Astrocyte of the spinal cord (primary cell): Measurements from ENCODE around the gene RNASEH1.

Source experiments
- DNase-seq: peaks from one replicate; pipeline ENCODE4 v3.0.0; 2011; ENCODE audit warnings: low read depth, low spot score
- H3K4me3 ChIP-seq: 2 replicates; pipeline ENCODE4 v1.5.1; 2011; ENCODE audit warnings: low read depth, mild to moderate bottlenecking, low read length, moderate library complexity
- in situ Hi-C: cut with HindIII; loops from 2 replicates; pipeline ENCODE4 v1.10.0; 2017; ENCODE audit warnings: low sequenced_read_pairs
- TF ChIP-seq, protein P1 (sequence below): IDR thresholded peaks from 2 replicates; pipeline ENCODE4 v1.5.1; 2012; ENCODE audit warnings: low read depth, mild to moderate bottlenecking, low read length, inconsistent platforms

RNASEH1 gene

DNA sequence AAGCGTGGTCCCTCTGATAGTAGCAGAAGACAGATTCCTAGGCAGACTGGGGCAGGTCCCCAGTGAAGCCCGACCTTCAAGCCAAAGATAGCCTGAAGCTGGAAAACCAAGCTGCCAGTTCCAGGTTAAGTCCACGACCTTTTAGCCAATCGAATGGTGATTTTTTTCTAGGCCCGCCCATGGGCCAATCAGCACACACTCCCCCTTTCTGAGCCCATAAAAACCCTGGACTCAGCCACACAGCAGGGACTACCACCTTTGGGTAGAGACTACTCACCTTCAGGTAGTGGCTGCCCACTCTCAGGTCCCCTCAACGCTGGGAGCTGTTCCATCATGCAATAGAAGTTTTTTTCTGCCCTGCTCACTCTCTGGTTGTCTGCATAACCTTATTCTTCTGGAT, 24.3 kb downstream of the RNASEH1 start:
- in situ Hi-C loops: no loop called here
- no peak for DNase-seq
- no peak overlapping the region for H3K4me3 ChIP-seq
- TF ChIP-seq, protein P1, sequence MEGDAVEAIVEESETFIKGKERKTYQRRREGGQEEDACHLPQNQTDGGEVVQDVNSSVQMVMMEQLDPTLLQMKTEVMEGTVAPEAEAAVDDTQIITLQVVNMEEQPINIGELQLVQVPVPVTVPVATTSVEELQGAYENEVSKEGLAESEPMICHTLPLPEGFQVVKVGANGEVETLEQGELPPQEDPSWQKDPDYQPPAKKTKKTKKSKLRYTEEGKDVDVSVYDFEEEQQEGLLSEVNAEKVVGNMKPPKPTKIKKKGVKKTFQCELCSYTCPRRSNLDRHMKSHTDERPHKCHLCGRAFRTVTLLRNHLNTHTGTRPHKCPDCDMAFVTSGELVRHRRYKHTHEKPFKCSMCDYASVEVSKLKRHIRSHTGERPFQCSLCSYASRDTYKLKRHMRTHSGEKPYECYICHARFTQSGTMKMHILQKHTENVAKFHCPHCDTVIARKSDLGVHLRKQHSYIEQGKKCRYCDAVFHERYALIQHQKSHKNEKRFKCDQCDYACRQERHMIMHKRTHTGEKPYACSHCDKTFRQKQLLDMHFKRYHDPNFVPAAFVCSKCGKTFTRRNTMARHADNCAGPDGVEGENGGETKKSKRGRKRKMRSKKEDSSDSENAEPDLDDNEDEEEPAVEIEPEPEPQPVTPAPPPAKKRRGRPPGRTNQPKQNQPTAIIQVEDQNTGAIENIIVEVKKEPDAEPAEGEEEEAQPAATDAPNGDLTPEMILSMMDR: no peak

DNA sequence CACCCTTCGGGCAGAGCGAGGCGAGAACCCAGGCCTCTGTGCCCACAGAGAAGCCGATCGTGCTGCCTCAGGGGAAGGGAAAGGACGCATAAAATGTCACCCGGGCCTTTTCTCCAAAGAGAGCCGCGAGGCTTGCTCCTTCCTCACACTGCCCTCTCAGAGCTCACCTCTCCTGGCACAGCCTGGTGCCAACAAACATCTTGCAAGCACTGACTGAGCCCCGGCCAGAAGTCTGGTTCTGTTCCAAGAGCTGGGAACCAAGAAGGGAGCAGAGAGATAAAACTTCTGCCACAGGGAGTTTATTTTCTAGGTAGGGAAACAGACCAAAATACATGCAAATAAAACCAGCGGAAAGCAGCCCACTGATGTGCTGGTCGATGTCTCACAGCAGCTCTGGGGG, 25.2 kb downstream of the RNASEH1 start:
- in situ Hi-C loops: no loop called here
- H3K4me3 ChIP-seq: no peak overlapping the region
- DNase-seq: no peak
- TF ChIP-seq, protein P1: no peak

DNA sequence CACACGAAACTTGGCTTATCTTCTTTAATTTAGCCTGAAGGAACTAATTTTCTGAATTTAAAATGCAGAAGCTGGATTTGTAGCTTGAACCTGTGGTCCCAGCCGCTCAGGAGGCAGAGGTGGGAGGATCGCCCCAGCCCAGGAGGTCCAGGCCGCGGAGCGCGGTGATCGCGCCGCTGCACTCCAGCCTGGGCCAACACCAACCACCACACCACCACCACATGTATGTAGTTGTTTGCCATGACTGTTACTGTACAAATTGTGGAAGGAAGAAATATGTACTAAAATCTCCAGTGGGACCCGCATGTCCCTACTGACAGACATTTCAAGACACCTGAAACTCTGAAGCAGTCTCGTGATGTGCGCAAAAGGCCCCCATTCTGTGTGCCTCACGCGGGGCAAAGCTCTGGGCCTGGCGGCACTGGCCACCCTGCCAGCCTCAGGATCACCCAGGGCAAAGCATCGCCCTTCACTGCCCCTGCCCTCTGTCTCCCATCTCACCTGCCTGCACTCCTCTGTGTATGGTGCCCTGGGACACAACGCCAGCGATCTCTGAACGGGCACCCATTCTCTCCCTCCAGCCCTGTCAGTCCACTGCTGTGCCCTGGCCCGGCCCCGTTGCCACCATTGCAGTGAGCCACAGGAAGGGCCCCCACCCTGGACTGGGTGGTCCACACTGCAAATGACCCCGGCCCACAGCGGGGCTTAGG, 28.7 kb downstream of the RNASEH1 start:
- H3K4me3 ChIP-seq: no peak overlapping the region
- TF ChIP-seq, protein P1: no peak
- in situ Hi-C loops: no loop called here
- DNase-seq: no peak

DNA sequence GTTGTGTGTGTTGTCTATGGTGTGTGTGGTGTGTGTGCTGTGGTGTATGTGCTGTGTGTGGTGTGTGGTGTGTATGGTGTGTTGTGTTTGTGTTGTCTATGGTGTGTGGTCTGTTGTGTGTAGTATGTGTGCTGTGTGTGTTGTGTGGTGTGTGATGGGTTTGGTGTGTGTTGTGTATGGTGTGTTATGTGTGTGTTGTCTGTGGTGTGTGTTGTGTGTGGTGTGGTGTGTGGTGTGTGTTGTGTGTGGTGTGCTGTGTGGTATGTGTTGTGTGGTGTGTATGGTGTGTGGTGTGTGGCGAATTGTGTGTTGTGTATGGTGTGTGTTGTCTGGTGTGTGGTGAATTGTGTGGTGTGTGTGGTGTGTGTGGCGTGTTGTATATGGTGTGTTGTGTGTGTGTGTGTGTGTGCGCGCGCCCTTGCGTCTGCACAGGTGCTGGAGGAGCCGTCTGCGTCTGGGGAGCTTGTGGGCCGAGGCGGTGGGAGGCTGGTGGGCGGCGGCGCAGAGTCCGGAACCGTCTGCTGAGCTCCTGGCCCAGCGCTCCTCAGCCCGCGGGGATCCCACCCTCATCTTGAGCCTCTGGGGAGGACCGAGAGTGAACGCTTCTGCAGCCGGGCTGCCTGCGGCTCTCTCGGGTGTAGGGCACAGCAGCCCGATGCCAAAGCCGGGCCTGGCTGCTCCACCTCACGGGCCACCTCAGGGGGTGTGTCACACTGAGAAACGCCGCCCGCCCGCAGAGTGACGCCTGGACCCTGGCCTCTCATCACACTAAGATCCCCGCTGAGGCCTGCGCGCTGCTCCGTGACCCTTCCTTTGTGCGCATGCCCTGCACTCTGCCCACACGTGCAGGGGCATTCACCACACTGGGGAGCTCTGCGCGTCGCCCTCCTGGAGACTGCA, 30.0 kb downstream of the RNASEH1 start:
- no peak for DNase-seq
- in situ Hi-C loops: no loop called here
- H3K4me3 ChIP-seq: no peak overlapping the region
- TF ChIP-seq, protein P1: no peak

DNA sequence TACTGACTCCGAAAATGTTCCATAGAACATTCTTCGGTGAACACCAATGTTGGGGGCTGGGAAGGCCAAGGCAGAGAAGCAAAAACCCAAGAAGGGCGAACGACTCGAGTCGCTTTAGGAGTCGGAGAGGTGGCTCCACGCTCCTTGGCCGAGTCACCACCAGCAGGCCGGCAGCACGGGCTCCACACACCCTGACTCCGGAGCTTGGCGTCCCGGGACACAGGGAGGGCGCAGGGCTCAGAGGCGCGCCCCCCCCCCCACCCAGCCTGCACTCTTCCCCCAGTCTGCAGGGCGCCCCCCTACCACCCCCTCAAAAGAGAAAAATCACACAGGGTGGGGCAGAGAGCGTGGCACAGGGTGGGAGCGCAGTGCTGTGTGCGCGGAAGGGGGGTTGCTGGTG, 31.3 kb downstream of the RNASEH1 start:
- in situ Hi-C loops: no loop called here

DNA sequence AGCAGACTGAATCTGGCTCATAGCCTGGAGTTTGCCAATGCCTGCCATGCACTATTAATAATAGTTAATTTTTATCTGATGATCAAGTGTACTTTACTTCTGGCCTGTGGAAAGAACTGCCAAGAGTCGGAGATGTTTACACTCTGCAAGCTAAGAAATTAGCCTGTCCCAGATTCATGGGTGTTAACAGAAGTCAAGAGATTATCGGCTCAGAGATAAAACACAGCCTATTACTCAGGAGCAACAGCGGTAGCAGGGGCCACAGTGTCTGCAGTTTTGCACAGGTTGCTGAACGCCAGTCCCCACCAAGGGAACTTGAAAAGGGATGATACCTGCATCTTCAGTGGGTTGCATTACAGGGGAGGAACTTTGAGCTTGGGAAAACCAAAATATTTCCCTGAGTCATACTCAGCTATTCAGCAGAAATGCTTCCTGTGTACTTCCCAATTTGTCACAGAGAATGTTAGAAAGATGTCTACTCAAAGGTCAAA, 34.5 kb downstream of the RNASEH1 start:
- no peak overlapping the region for H3K4me3 ChIP-seq
- in situ Hi-C loops: no loop called here
- TF ChIP-seq, protein P1: no peak
- peak; percentile 24 for DNase-seq

More for the DNA sequence above, 31.3 kb downstream of the RNASEH1 start:
- no peak overlapping the region for H3K4me3 ChIP-seq
- DNase-seq: no peak
- TF ChIP-seq, protein P1: no peak
